Esophagus (tissue), 2 donors: ENCODE results near the gene PLEKHH3. TPM values are rescaled to one million over a fixed set of nuclear protein-coding genes. Genes with fewer than 3 reads are reported as not detected.
A peak's percentile ranks its signal among the peaks of the same experiment; 100 is the strongest.
"Not testable (repeated sequence)": the region's sequence is repeated elsewhere in the genome, so short reads cannot be mapped to it uniquely, and the experiment has no call there.

Experiments used
- H3K27ac ChIP-seq, 2 donors: one replicate each; pipeline ENCODE4 v1.5.1; 2013; ENCODE audit warnings: low read depth in 2 of 2, mild to moderate bottlenecking in 2 of 2, inconsistent platforms in 1 of 2, low read length in 1 of 2, moderate library complexity in 1 of 2
- H3K27me3 ChIP-seq, 2 donors: one replicate each; pipeline ENCODE4 v1.6.1; 2013; ENCODE audit warnings: low read length in 2 of 2, control low read depth in 1 of 2, mild to moderate bottlenecking in 1 of 2; ENCODE audit not compliant: insufficient read depth in 2 of 2, control insufficient read depth in 1 of 2
- H3K36me3 ChIP-seq, 2 donors: one replicate each; pipeline ENCODE4 v1.6.1; 2013; ENCODE audit warnings: low read length in 1 of 2; ENCODE audit not compliant: control insufficient read depth in 2 of 2, insufficient read depth in 2 of 2
- H3K4me1 ChIP-seq, 2 donors: one replicate each; pipeline ENCODE4 v1.6.1; 2013; ENCODE audit warnings: low read length in 1 of 2; ENCODE audit not compliant: control insufficient read depth in 2 of 2, insufficient read depth in 2 of 2
- H3K4me3 ChIP-seq, 2 donors: one replicate each; pipeline ENCODE4 v1.5.1; 2013; ENCODE audit warnings: low read length in 2 of 2, mild to moderate bottlenecking in 2 of 2, low read depth in 1 of 2, moderate library complexity in 1 of 2
- H3K9me3 ChIP-seq, 2 donors: one replicate each; pipeline ENCODE4 v1.6.1; 2013; ENCODE audit warnings: mild to moderate bottlenecking in 2 of 2, low read depth in 1 of 2, low read length in 1 of 2, moderate library complexity in 1 of 2; ENCODE audit not compliant: control insufficient read depth in 2 of 2, insufficient read depth in 1 of 2
- WGBS, 2 donors: extraction: QIAGEN DNeasy Blood & Tissue Kit; methylation state at CpG; one replicate each; pipeline ENCODE4 v1.1.7; 2013; 5-methylcytosine and 5-hydroxymethylcytosine counted together
- polyA plus RNA-seq, 2 donors: library from polyadenylated mRNA; stranded (reverse); fragments of 200-250 nt; gene quantifications; one replicate each; pipeline ENCODE4 v1.2.3, GENCODE V29; 2013
- donor health status: healthy with polysubstance abuse.
- donor health status: Bipolar disorder and iron deficiency.

The PLEKHH3 gene
- polyA plus RNA-seq, 2 donors, result 49.4 to 84.6 TPM

GRCh38 chr17:42647778-42648177 is 29.0 kb downstream of the PLEKHH3 start:
- no peaks in the 10 kb centered on the region for H3K36me3 ChIP-seq
- no peaks in the 10 kb centered on the region for H3K9me3 ChIP-seq
- H3K4me3 ChIP-seq, result no peak overlapping the region
- no peak overlapping the region for H3K27ac ChIP-seq
- no peaks in the 10 kb centered on the region for H3K4me1 ChIP-seq
- WGBS, 2 donors, result 73 to 75% methylated on average over 5 of the region's 5 CpGs
- H3K27me3 ChIP-seq, result no peaks in the 10 kb centered on the region

DNA sequence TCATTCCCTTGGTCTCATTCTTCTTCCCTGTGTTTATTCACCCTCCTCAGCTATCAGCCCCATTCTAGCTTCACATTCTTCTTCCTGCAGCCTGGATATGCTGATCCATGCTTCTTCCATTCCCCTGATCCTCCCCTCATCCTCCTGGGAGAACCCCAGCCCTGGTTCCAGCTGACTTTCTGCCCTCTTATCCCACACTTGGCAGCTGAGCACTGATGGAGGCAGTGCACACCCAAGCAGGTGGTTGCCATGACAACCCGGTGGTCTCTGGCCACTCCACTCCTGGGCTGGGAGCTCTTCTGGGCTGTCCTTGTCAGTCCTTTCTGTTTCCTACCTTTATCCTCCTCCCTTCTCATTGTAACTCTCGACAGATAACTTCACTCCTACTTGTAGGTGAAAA is 34.5 kb downstream of the PLEKHH3 start:
- no peak overlapping the region for H3K27ac ChIP-seq
- H3K27me3 ChIP-seq, result no peaks in the 10 kb centered on the region

GRCh38 chr17:42640121-42640520 is 36.7 kb downstream of the PLEKHH3 start:
- no peaks in the 10 kb centered on the region for H3K36me3 ChIP-seq
- H3K4me3 ChIP-seq, result no peak overlapping the region
- H3K4me1 ChIP-seq, result no peaks in the 10 kb centered on the region
- H3K27ac ChIP-seq, result no peak overlapping the region
- H3K27me3 ChIP-seq, result no peaks in the 10 kb centered on the region
- 86 to 89% methylated on average over 4 of the region's 4 CpGs for WGBS, 2 donors
- no peaks in the 10 kb centered on the region for H3K9me3 ChIP-seq

More for the DNA sequence above, 34.5 kb downstream of the PLEKHH3 start:
- Histone ChIP-seq H3K4me3 (no peak overlapping the region), H3K4me1 (no peaks in the 10 kb centered on the region), H3K9me3 (no peaks in the 10 kb centered on the region), H3K36me3 (no peaks in the 10 kb centered on the region)
- WGBS, 2 donors, result 44 to 45% methylated on average over 2 of the region's 2 CpGs

GRCh38 chr17:42639525-42640113 is 37.2 kb downstream of the PLEKHH3 start:
- 76 to 81% methylated on average over 6 of the region's 7 CpGs for WGBS, 2 donors
- no peak overlapping the region for H3K27ac ChIP-seq
- H3K4me3 ChIP-seq, result no peak overlapping the region
- no peaks in the 10 kb centered on the region for H3K36me3 ChIP-seq
- no peaks in the 10 kb centered on the region for H3K4me1 ChIP-seq
- no peaks in the 10 kb centered on the region for H3K27me3 ChIP-seq
- no peaks in the 10 kb centered on the region for H3K9me3 ChIP-seq

DNA sequence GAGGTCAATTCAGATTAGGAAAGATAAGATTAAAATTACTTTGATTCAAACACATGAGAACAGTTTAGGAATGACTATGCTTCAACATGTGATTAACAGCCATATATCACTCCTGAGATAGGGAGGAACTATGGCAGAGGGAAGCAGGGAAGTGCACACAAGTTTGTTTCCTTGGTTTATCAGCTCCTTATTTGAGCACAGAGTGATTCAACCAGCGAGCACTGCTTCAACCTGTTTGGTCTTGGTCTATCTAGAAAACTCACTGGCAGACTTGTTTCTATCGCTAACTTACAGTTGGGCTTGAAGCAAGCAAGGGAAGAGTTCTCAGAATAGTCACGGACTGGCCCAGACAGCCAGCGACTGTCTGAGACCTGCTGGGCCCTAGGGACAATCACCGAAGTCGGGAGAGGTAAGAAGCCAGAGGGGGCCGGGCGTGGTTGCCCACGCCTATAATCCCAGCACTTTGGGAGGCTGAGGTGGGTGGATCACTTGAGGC is 43.8 kb downstream of the PLEKHH3 start:
- no peaks in the 10 kb centered on the region for H3K27me3 ChIP-seq
- H3K9me3 ChIP-seq, result no peaks in the 10 kb centered on the region
- H3K27ac ChIP-seq, result peak overlapping the region; percentile 85 to 86
- no peak overlapping the region for H3K4me3 ChIP-seq
- no peaks in the 10 kb centered on the region for H3K4me1 ChIP-seq
- 43 to 59% methylated on average over 9 of the region's 9 CpGs for WGBS, 2 donors
- H3K36me3 ChIP-seq, result no peaks in the 10 kb centered on the region

- no peaks in the 10 kb centered on the region for H3K4me1 ChIP-seq
- H3K4me3 ChIP-seq, result no peak overlapping the region
- no peaks in the 10 kb centered on the region for H3K27me3 ChIP-seq
- no peaks in the 10 kb centered on the region for H3K9me3 ChIP-seq
- H3K36me3 ChIP-seq, result no peaks in the 10 kb centered on the region
- no peak overlapping the region for H3K27ac ChIP-seq
- 58 to 67% methylated on average over 3 of the region's 3 CpGs for WGBS, 2 donors
Measured at GRCh38 chr17:42629411-42630009, 47.3 kb downstream of the PLEKHH3 start.

- not testable (repeated sequence) for H3K9me3 ChIP-seq, H3K4me3 ChIP-seq, H3K27ac ChIP-seq, H3K27me3 ChIP-seq, H3K36me3 ChIP-seq, H3K4me1 ChIP-seq
- WGBS, 2 donors, result 93 to 94% methylated on average over 6 of the region's 6 CpGs
Measured at GRCh38 chr17:42627032-42627764, 49.6 kb downstream of the PLEKHH3 start.

DNA sequence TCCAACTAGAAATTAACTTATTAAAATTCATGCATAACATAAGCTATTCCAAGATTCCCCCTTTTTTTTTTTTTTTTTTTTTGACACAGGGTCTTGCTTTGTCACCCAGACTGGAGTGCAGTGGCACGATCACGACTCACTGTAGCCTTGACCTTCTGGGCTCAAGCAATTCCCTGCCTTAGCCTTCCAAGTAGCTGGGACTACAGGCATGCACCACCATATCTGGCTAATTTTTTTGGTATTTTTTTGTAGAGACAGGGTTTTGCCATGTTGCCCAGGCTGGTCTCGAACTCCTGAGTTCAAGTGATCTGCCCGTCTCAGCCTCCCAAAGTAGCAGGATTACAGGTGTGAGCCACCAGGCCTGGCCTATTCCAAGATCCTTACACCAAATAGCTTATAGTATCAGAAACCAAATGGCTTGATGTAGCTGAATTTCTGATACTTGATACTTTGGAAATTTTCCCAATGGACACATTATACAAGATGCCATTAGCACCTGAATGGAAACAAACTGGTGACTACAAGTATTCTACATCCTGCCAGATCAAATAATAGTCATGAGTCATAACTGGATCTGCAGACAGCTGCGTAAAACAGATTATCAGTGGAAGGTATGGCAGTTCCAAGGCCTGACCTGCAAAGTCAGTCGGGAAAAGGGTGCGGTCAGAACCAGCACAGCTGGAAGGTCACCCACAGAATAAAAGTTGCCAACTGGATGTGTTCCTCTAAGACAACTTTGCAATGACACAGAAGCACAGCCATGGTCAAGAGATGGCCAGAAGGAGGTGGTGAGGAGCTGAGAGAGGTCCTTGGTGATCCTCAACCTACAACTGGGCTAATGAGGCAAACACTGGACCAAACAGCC is 52.8 kb downstream of the PLEKHH3 start:
- Histone ChIP-seq H3K27me3 (no peaks in the 10 kb centered on the region), H3K9me3 (no peaks in the 10 kb centered on the region), H3K27ac (peak overlapping the region; percentile 79 to 85), H3K4me3 (no peak overlapping the region), H3K4me1 (no peaks in the 10 kb centered on the region), H3K36me3 (no peaks in the 10 kb centered on the region)
- WGBS, 2 donors, result 62 to 68% methylated on average over 7 of the region's 7 CpGs

DNA sequence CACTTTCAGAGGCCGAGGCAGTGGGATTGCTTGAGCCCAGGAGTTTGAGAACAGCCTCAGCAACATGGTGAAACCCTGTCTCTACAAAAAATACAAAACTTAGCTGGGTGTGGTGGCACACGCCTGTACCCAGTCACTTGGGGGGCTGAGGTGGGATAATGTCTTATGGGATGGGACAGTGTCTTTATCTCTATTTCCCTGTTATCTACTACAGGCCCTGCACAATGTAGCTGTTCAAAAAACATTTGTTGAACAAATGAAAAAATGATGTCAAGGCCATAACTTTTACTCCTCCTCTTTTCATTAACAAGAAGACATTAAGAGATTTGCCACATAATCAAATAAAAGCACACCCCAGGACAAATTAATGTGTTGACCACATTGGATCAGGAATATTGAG is 53.5 kb downstream of the PLEKHH3 start:
- WGBS, 2 donors, result 90 to 91% methylated on average over 2 of the region's 2 CpGs
- Histone ChIP-seq H3K9me3 (no peaks in the 10 kb centered on the region), H3K27me3 (no peaks in the 10 kb centered on the region), H3K4me1 (no peaks in the 10 kb centered on the region), H3K36me3 (no peaks in the 10 kb centered on the region), H3K4me3 (no peak overlapping the region), H3K27ac (no peak overlapping the region)
